ENCODE results near the gene ACTN2.

- TF ChIP-seq POLR2A (IDR thresholded peaks at IDR 0.05) = no peak
- TF ChIP-seq CTCF (IDR thresholded peaks at IDR 0.05) = no peak
These were observed 60.5 kb downstream of the ACTN2 start for GRCh38 chr1:236746785-236747184.
